OCI-LY3 (cell line): ENCODE results near the gene RBMS3.
"Not testable (repeated sequence)": the region's sequence is repeated elsewhere in the genome, so short reads cannot be mapped to it uniquely, and the experiment has no call there.

Experiments
- H2AFZ ChIP-seq: fragments of 200-600, 300-600 bp; shearing (Covaris generic); 2 replicates; pipeline ENCODE4 v1.6.0; 2014; ENCODE audit warnings: antibody characterized with exemption, low read depth, low read length
- H3K27ac ChIP-seq: fragments of 200-600, 300-600 bp; sonication (generic); 2 replicates; pipeline ENCODE4 v1.5.1; 2014; ENCODE audit warnings: mild to moderate bottlenecking, low read length, moderate library complexity, mixed read lengths
- H3K27me3 ChIP-seq: fragments of 200-600, 300-600 bp; sonication (generic); 2 replicates; pipeline ENCODE4 v1.6.1; 2014; ENCODE audit warnings: low read depth, low read length, mixed read lengths
- H3K36me3 ChIP-seq: fragments of 200-600, 300-600 bp; sonication (generic); replicated peaks from 2 replicates; pipeline ENCODE3; 2014; ENCODE audit warnings: low read depth, low read length, mixed read lengths
- H3K4me1 ChIP-seq: fragments of 300-600, 200-600 bp; sonication (generic); 2 replicates; pipeline ENCODE4 v1.6.1; 2014; ENCODE audit warnings: low read length, mixed read lengths
- H3K4me2 ChIP-seq: fragments of 200-600, 300-600 bp; sonication (generic); 2 replicates; pipeline ENCODE4 v1.6.1; 2014; ENCODE audit warnings: low read length, mixed read lengths
- H3K4me3 ChIP-seq: fragments of 300-600, 200-600 bp; sonication (generic); 2 replicates; pipeline ENCODE4 v1.5.1; 2014; ENCODE audit warnings: antibody characterized with exemption, mild to moderate bottlenecking, low read length, moderate library complexity
- H3K79me2 ChIP-seq: fragments of 300-600, 200-600 bp; shearing (Covaris generic); 2 replicates; pipeline ENCODE4 v1.6.1; 2014; ENCODE audit warnings: mild to moderate bottlenecking, low read length, mixed read lengths
- H3K9ac ChIP-seq: fragments of 300-600, 200-600 bp; shearing (Covaris generic); 2 replicates; pipeline ENCODE4 v1.6.0; 2014; ENCODE audit warnings: mild to moderate bottlenecking, low read length, moderate library complexity
- H3K9me3 ChIP-seq: fragments of 200-600, 300-600 bp; shearing (Covaris generic); 2 replicates; pipeline ENCODE4 v1.6.1; 2014; ENCODE audit warnings: low read length, mixed read lengths; ENCODE audit not compliant: insufficient read depth
- H4K20me1 ChIP-seq: fragments of 200-600, 300-600 bp; sonication (generic); 2 replicates; pipeline ENCODE4 v1.6.1; 2016; ENCODE audit warnings: low read length, mixed read lengths; ENCODE audit not compliant: insufficient read depth
- EZH2phosphoT487 ChIP-seq: fragments of 200-600 bp; shearing (Covaris generic); IDR thresholded peaks from 2 replicates; pipeline ENCODE4 v1.6.1; 2018; ENCODE audit warnings: antibody characterized with exemption, mixed run types, low read depth
- TF ChIP-seq, protein P1 (sequence below): fragments of 200-600, 300-600 bp; sonication (generic); IDR thresholded peaks from 2 replicates; pipeline ENCODE4 v1.5.1; 2014; ENCODE audit warnings: antibody characterized with exemption, low read length, low read depth

Gene RBMS3

DNA sequence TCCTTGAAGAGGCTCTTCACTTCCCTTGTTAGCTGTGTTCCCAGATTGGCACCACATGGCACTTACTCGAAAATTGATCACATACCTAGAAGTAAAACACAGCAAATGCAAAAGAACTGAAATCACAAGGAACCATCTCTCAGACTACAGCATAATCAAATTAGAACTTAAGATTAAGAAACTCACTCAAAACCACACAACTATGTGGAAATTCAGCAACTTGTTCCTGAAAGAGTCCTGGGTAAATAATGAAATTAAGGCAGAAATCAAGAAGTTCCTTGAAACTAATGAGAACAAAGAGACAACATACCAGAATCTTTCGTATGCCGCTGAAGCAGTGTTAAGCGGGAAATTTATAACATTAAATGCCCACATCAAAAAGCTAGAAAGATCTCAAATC is 759.3 kb downstream of the RBMS3 start:
- no peaks in the 10 kb centered on the region for H4K20me1 ChIP-seq
- H3K9ac ChIP-seq, result no peak overlapping the region
- no peak overlapping the region for H3K27ac ChIP-seq
- no peak overlapping the region for H3K4me3 ChIP-seq
- H3K4me2 ChIP-seq, result no peak overlapping the region
- H3K27me3 ChIP-seq, result no peaks in the 10 kb centered on the region
- TF ChIP-seq, protein P1, sequence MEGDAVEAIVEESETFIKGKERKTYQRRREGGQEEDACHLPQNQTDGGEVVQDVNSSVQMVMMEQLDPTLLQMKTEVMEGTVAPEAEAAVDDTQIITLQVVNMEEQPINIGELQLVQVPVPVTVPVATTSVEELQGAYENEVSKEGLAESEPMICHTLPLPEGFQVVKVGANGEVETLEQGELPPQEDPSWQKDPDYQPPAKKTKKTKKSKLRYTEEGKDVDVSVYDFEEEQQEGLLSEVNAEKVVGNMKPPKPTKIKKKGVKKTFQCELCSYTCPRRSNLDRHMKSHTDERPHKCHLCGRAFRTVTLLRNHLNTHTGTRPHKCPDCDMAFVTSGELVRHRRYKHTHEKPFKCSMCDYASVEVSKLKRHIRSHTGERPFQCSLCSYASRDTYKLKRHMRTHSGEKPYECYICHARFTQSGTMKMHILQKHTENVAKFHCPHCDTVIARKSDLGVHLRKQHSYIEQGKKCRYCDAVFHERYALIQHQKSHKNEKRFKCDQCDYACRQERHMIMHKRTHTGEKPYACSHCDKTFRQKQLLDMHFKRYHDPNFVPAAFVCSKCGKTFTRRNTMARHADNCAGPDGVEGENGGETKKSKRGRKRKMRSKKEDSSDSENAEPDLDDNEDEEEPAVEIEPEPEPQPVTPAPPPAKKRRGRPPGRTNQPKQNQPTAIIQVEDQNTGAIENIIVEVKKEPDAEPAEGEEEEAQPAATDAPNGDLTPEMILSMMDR, result no peak
- TF ChIP-seq EZH2phosphoT487, result no peak
- H3K9me3 ChIP-seq, result no peaks in the 10 kb centered on the region
- peaks cover 6% of the 10 kb centered on the region for H3K4me1 ChIP-seq
- no peaks in the 10 kb centered on the region for H3K36me3 ChIP-seq
- no peaks in the 10 kb centered on the region for H3K79me2 ChIP-seq
- no peak overlapping the region for H2AFZ ChIP-seq

DNA sequence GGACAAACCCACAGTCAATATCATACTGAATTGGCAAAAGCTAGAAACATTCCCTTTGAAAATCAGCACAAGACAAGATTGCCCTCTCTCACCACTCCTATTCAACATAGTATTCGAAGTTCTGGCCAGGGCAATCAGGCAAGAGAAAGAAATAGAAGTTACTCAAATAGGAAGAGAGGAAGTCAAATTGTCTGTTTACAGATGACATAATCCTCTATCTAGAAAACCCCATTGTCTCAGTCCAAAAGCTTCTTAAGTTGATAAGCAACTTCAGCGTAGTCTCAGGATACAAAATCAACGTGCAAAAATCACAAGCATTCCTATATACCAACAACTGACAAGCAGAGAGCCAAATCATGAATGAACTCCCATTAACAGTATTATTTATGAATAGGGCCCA is 760.6 kb downstream of the RBMS3 start:
- H3K4me1 ChIP-seq, H3K4me3 ChIP-seq, H4K20me1 ChIP-seq, H3K27ac ChIP-seq, H3K9ac ChIP-seq, H3K27me3 ChIP-seq, H3K4me2 ChIP-seq, H3K36me3 ChIP-seq, H3K79me2 ChIP-seq, H2AFZ ChIP-seq, H3K9me3 ChIP-seq: not testable (repeated sequence)

DNA sequence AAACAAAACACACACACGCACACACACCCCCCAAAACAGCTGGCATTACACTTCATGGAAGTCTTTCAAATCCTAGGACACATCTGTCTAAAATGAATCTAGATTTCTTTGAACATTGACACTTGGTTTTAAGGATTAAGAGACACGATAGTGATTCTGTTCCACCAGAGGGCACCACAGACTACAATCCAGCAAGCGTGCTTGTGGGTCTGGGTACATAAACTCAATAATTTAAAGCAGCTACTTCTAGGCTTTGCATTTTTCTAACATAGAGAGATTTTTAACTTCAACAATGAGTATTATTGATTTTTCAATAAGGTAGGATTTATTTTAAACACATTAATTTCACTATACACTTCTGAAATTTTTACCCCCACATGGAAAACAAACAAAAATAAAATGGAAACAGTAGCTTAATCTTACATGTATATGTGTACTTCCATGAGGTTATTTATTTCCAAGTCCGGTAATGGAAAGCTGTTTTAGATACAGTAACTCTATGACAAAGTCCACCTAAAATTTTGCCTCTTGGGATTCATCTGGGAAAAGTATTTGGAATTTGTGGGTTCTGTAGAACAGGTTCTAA is 761.5 kb downstream of the RBMS3 start:
- no peaks in the 10 kb centered on the region for H4K20me1 ChIP-seq
- H2AFZ ChIP-seq, result no peak overlapping the region
- H3K4me3 ChIP-seq, result no peak overlapping the region
- no peaks in the 10 kb centered on the region for H3K9me3 ChIP-seq
- no peaks in the 10 kb centered on the region for H3K79me2 ChIP-seq
- H3K4me2 ChIP-seq, result no peak overlapping the region
- H3K36me3 ChIP-seq, result no peaks in the 10 kb centered on the region
- TF ChIP-seq, protein P1, result peak; percentile 97
- no peak for TF ChIP-seq EZH2phosphoT487
- H3K27me3 ChIP-seq, result no peaks in the 10 kb centered on the region
- H3K4me1 ChIP-seq, result peaks cover 6% of the 10 kb centered on the region
- H3K27ac ChIP-seq, result no peak overlapping the region
- H3K9ac ChIP-seq, result no peak overlapping the region

DNA sequence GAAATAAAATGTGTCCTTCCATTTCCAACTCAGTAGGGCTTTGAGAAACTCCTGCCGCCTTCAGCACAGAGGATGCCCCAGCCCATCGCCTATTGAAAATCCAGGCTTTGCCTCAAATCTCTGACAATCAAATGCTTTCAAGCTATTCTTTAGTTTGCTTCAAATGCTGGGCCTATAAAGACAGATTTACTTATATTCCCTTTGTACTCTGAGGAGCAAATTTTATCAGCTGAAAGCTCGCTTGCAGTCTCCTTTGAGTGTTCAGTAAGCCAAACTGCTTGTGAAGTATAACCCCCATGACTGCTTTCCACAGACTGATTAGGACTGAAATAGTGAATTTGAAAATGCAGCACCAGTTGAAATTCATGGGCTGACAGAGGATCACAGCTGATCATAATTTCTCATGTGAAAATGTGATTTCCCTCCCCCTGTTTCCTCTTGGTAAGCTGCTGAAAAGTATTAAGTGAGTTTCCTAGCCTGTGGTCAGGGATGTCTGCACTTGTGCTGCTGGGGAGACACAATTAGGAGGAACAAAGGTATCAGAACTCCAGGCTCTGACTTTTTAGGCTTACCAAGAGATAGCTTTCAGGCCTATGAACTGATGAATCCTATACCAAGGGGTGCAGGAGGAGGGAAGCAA is 762.2 kb downstream of the RBMS3 start:
- Histone ChIP-seq H3K4me2 (no peak overlapping the region), H3K27me3 (no peaks in the 10 kb centered on the region), H2AFZ (no peak overlapping the region), H3K9me3 (no peaks in the 10 kb centered on the region), H3K36me3 (no peaks in the 10 kb centered on the region), H3K27ac (no peak overlapping the region), H3K4me3 (no peak overlapping the region), H3K4me1 (peaks cover 6% of the 10 kb centered on the region), H3K79me2 (no peaks in the 10 kb centered on the region), H4K20me1 (no peaks in the 10 kb centered on the region), H3K9ac (no peak overlapping the region)
- TF ChIP-seq EZH2phosphoT487, result no peak
- TF ChIP-seq, protein P1, result no peak
